Bronchial epithelial cell (primary cell): ENCODE results near the gene CRB3. TPM values are rescaled to one million over a fixed set of nuclear protein-coding genes. Genes with fewer than 3 reads are reported as not detected.

Experiments used
- DNase-seq: peaks from one replicate; pipeline ENCODE4 v3.0.0-alpha.2; 2010; ENCODE audit warnings: low read depth
- FAIRE-seq: peaks from 2 replicates; lab custom pipeline; 2011; peaks lifted over from hg19 to GRCh38; lab: Jason Lieb, UNC
- H3K27me3 ChIP-seq: 2 replicates; pipeline ENCODE4 v1.5.1; 2011; ENCODE audit warnings: low read length; ENCODE audit not compliant: control insufficient read depth, insufficient read depth
- H3K36me3 ChIP-seq: 2 replicates; pipeline ENCODE4 v1.5.1; 2011; ENCODE audit warnings: low read length; ENCODE audit not compliant: control insufficient read depth, insufficient read depth
- H3K4me3 ChIP-seq: 2 replicates; pipeline ENCODE4 v1.5.1; 2011; ENCODE audit warnings: mild to moderate bottlenecking, low read depth, low read length, control low read depth
- CTCF ChIP-seq: IDR thresholded peaks from 2 replicates; pipeline ENCODE4 v1.5.1; 2011; ENCODE audit warnings: mild to moderate bottlenecking, moderate library complexity, low read length, control low read depth, inconsistent platforms; ENCODE audit not compliant: insufficient read depth, severe bottlenecking
- total RNA-seq: library from RNA; depleted of rRNA; stranded (reverse); fragments of >200 nt; gene quantifications from 2 replicates; pipeline ENCODE4 v1.2.1, GENCODE V29; 2014

CRB3 gene
- total RNA-seq, 1 donor from 2014 or later = 49.5 TPM

DNA sequence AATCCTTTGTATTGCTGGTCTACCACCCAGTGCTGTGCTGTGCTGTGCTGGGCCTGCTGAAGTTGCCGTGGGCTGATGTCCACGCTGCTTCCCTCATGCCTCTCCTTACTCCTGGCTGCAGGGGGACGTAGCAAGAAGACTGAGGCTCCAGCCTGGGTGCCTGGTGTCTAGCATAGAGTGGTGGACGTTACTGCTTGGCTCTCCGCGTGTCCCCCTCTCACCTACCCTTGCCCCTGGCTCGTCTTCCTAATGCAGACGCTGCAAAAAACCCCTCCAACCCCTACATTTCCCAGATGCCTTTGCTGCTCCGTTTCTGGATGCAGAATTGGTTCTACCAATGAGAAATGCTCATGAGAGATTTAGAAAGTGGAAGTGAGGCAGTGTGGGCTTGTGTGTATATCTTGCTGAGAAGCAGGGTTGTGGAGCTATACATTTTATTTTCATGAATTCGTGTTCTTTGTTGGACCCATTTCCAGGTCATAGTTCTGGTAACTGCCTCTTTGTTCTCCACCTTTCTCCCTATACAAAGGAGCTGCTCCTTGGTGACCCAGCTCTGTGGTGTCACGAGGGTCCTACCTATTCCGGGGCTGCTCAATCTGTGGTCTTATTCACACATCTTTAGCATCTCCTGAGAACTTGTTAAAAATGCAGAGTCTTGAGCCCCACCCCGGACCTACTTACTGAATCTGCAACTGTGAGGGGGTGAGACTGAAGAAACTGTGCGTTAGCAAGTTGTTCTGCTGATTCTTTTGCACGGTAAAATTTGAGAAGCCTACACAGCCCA is 25.4 kb downstream of the CRB3 start:
- no peak for TF ChIP-seq CTCF
- H3K36me3 ChIP-seq = no peaks in the 10 kb centered on the region
- H3K4me3 ChIP-seq = no peak overlapping the region
- DNase-seq (no peak), FAIRE-seq (no peak)
- H3K27me3 ChIP-seq = no peaks in the 10 kb centered on the region

GRCh38 chr19:6490134-6490533 is 26.1 kb downstream of the CRB3 start:
- no peaks in the 10 kb centered on the region for H3K36me3 ChIP-seq
- H3K4me3 ChIP-seq = no peak overlapping the region
- H3K27me3 ChIP-seq = no peaks in the 10 kb centered on the region
- no peak for TF ChIP-seq CTCF
- DNase-seq = no peak
- FAIRE-seq = no peak

- FAIRE-seq (no peak), DNase-seq (peak; percentile 8)
- H3K36me3 ChIP-seq = no peaks in the 10 kb centered on the region
- H3K4me3 ChIP-seq = no peak overlapping the region
- no peak for TF ChIP-seq CTCF
- H3K27me3 ChIP-seq = no peaks in the 10 kb centered on the region
Measured at GRCh38 chr19:6491802-6492592, 27.9 kb downstream of the CRB3 start.

DNA sequence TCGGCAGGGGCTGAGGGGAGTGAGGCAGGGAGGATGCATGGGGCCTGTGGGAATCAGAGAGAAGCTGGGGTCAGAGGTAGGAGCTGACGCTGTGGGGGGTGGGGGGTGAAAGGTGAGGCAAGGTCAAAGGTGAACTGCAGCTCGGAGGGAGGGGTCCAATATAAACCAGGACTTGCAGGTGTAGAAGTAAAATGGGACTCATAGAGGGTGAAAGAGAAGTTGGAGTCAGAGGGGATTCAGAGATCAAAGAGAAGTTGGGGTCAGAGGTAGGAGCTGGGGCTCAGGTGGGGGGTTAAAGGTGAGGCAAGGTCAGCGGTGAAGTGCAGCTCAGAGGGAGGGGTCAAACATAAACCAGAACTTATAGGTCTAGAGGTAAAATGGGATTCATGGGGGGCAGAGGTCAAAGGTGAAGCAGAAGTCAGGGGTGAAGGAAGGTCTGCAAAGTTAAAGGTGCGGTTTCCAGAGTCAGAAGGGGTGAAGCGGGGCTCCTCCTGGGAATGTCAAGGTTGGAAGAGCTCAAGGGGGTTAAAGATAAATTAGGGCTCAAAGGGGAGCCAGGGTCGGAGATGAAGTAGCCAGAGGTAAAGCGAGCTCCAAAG is 30.5 kb downstream of the CRB3 start:
- FAIRE-seq (peak; percentile 7), DNase-seq (no peak)
- TF ChIP-seq CTCF = no peak
- no peaks in the 10 kb centered on the region for H3K27me3 ChIP-seq
- H3K36me3 ChIP-seq = no peaks in the 10 kb centered on the region
- H3K4me3 ChIP-seq = no peak overlapping the region

DNA sequence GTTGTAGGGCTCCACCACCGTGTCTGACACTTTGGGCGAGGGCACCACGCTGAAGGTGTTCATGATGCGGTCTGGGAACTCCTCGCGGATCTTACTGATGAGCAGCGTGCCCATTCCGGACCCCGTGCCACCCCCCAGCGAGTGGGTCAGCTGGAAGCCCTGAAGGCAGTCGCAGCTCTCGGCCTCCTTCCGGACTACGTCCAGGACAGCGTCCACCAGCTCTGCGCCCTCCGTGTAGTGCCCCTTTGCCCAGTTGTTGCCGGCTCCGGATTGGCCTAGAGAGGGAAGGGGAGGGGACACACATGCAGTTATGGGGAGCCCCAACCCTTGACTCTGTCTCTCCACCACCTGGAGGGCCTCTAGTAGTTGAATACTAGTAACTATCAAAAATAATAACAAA is 31.9 kb downstream of the CRB3 start:
- no peak for TF ChIP-seq CTCF
- DNase-seq (no peak), FAIRE-seq (no peak)
- H3K27me3 ChIP-seq = peaks cover 2% of the 10 kb centered on the region
- H3K36me3 ChIP-seq = no peaks in the 10 kb centered on the region
- no peak overlapping the region for H3K4me3 ChIP-seq
